Measurements from ENCODE around the gene CAMSAP1. TPM values are rescaled to one million over a fixed set of nuclear protein-coding genes. Genes with fewer than 3 reads are reported as not detected.

Gene CAMSAP1
- total RNA-seq, 1 donor from 2014 or later: 34.8 TPM

- Histone ChIP-seq H3K79me2 (ENCODE audit: insufficient read depth, low read length) (no peaks in the 10 kb centered on the region), H3K4me2 (ENCODE audit: low read length) (no peak overlapping the region)
These were observed 141.9 kb downstream of the CAMSAP1 start for GRCh38 chr9:135765416-135765815.

GRCh38 chr9:135764731-135765130 lies 142.6 kb downstream of the CAMSAP1 start:
- FAIRE-seq: no peak
- no peaks in the 10 kb centered on the region for H4K20me1 ChIP-seq (ENCODE audit: insufficient read depth, low read length)
- H3K4me1 ChIP-seq (ENCODE audit: insufficient read depth, low read length): no peaks in the 10 kb centered on the region
- peaks cover 23% of the 10 kb centered on the region for H3K27me3 Mint-ChIP-seq (ENCODE audit: low read depth, unreplicated experiment)
- H3K9me3 Mint-ChIP-seq (ENCODE audit: unreplicated experiment): peaks cover 9% of the 10 kb centered on the region
- no peak for DNase-seq (ENCODE audit: low read depth)
- H3K27ac ChIP-seq (ENCODE audit: low read depth, low read length): no peak overlapping the region
- no peak overlapping the region for H3K4me3 ChIP-seq (ENCODE audit: insufficient read depth, low read depth, low read length)
- no peaks in the 10 kb centered on the region for H3K36me3 ChIP-seq (ENCODE audit: insufficient read depth, low read length)
- H3K4me2 ChIP-seq (ENCODE audit: low read length): no peak overlapping the region
- no peak overlapping the region for H2AFZ ChIP-seq (ENCODE audit: low read depth, low read length)
- TF ChIP-seq CTCF (IDR thresholded peaks at IDR 0.05; ENCODE audit: insufficient read depth, low read depth, low read length) (no peak), EZH2 (IDR thresholded peaks at IDR 0.05; ENCODE audit: insufficient read depth, low read length) (no peak)
- no peaks in the 10 kb centered on the region for H3K4me1 Mint-ChIP-seq (ENCODE audit: low read depth, unreplicated experiment)
- no peak overlapping the region for H3K4me3 Mint-ChIP-seq (ENCODE audit: unreplicated experiment)
- H3K27ac Mint-ChIP-seq (ENCODE audit: unreplicated experiment): no peak overlapping the region
- no peaks in the 10 kb centered on the region for H3K79me2 ChIP-seq (ENCODE audit: insufficient read depth, low read length)
- H3K9ac ChIP-seq (ENCODE audit: low read length): no peak overlapping the region
- no peaks in the 10 kb centered on the region for H3K27me3 ChIP-seq (ENCODE audit: insufficient read depth, low read length)
- peaks cover 12% of the 10 kb centered on the region for H3K9me3 ChIP-seq (ENCODE audit: insufficient read depth, low read depth, low read length)
- H3K36me3 Mint-ChIP-seq (ENCODE audit: low read depth, unreplicated experiment): no peaks in the 10 kb centered on the region

More at GRCh38 chr9:135765416-135765815, 141.9 kb downstream of the CAMSAP1 start:
- peaks cover 23% of the 10 kb centered on the region for H3K27me3 Mint-ChIP-seq (ENCODE audit: low read depth, unreplicated experiment)
- H2AFZ ChIP-seq (ENCODE audit: low read depth, low read length): no peak overlapping the region
- H3K27ac Mint-ChIP-seq (ENCODE audit: unreplicated experiment): no peak overlapping the region
- H3K36me3 ChIP-seq (ENCODE audit: insufficient read depth, low read length): no peaks in the 10 kb centered on the region
- H3K9me3 Mint-ChIP-seq (ENCODE audit: unreplicated experiment): peaks cover 9% of the 10 kb centered on the region
- no peak overlapping the region for H3K27ac ChIP-seq (ENCODE audit: low read depth, low read length)
- H3K36me3 Mint-ChIP-seq (ENCODE audit: low read depth, unreplicated experiment): no peaks in the 10 kb centered on the region
- no peak overlapping the region for H3K9ac ChIP-seq (ENCODE audit: low read length)
- no peak for DNase-seq (ENCODE audit: low read depth)
- H3K9me3 ChIP-seq (ENCODE audit: insufficient read depth, low read depth, low read length): peaks cover 12% of the 10 kb centered on the region
- no peak overlapping the region for H3K4me3 ChIP-seq (ENCODE audit: insufficient read depth, low read depth, low read length)
- H3K4me1 ChIP-seq (ENCODE audit: insufficient read depth, low read length): no peaks in the 10 kb centered on the region
- no peak for TF ChIP-seq CTCF (IDR thresholded peaks at IDR 0.05; ENCODE audit: insufficient read depth, low read depth, low read length)
- no peak for TF ChIP-seq EZH2 (IDR thresholded peaks at IDR 0.05; ENCODE audit: insufficient read depth, low read length)
- no peak overlapping the region for H3K4me3 Mint-ChIP-seq (ENCODE audit: unreplicated experiment)
- H3K27me3 ChIP-seq (ENCODE audit: insufficient read depth, low read length): no peaks in the 10 kb centered on the region
- no peak for FAIRE-seq
- no peaks in the 10 kb centered on the region for H4K20me1 ChIP-seq (ENCODE audit: insufficient read depth, low read length)
- H3K4me1 Mint-ChIP-seq (ENCODE audit: low read depth, unreplicated experiment): no peaks in the 10 kb centered on the region

DNA sequence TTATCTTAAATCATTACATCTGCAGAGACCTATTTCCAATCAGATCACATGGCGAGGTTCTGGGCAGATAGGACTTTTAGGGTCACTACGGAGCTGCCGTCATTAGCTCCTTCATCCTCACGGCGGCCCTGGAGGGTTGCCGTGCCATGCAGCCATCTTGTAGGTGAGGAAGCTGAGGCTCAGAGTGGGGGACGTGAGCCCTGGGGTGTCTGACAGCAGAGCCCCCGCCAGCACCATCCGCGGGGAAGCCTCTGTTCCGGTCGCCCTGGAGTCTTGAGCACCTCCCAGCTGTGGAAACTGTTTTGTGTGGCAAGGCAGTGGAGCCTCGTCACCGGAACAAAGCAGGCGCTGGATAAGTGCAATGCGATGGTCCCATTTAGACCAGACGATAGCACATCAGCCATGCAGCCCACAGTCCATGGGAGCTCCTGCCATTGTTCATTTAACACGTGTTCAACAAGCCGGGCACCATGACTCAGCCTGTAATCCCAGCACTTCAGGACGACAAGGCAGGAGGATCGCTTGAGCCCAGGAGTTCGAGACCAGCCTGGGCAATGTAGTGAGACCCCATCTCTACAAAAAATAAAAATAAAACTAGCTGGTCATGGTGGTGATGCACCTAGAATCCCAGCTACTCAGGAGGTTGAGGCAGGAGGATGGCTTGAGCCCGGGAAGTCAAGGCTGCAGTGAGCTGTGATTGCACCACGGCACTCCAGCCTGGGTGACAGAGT lies 143.5 kb downstream of the CAMSAP1 start:
- Histone ChIP-seq H2AFZ (ENCODE audit: low read depth, low read length) (no peak overlapping the region), H3K79me2 (ENCODE audit: insufficient read depth, low read length) (no peaks in the 10 kb centered on the region), H4K20me1 (ENCODE audit: insufficient read depth, low read length) (no peaks in the 10 kb centered on the region), H3K27me3 (ENCODE audit: insufficient read depth, low read length) (no peaks in the 10 kb centered on the region), H3K4me2 (ENCODE audit: low read length) (no peak overlapping the region), H3K9ac (ENCODE audit: low read length) (no peak overlapping the region), H3K4me3 (ENCODE audit: insufficient read depth, low read depth, low read length) (no peak overlapping the region), H3K27ac (ENCODE audit: low read depth, low read length) (no peak overlapping the region), H3K36me3 (ENCODE audit: insufficient read depth, low read length) (no peaks in the 10 kb centered on the region), H3K4me1 (ENCODE audit: insufficient read depth, low read length) (no peaks in the 10 kb centered on the region), H3K9me3 (ENCODE audit: insufficient read depth, low read depth, low read length) (peaks cover 12% of the 10 kb centered on the region)
- Mint-ChIP-seq H3K4me3 (ENCODE audit: unreplicated experiment) (no peak overlapping the region), H3K27ac (ENCODE audit: unreplicated experiment) (no peak overlapping the region), H3K27me3 (ENCODE audit: low read depth, unreplicated experiment) (peaks cover 20% of the 10 kb centered on the region), H3K9me3 (ENCODE audit: unreplicated experiment) (peaks cover 9% of the 10 kb centered on the region), H3K4me1 (ENCODE audit: low read depth, unreplicated experiment) (no peaks in the 10 kb centered on the region), H3K36me3 (ENCODE audit: low read depth, unreplicated experiment) (no peaks in the 10 kb centered on the region)
- DNase-seq (ENCODE audit: low read depth) (no peak), FAIRE-seq (no peak)
- TF ChIP-seq CTCF (IDR thresholded peaks at IDR 0.05; ENCODE audit: insufficient read depth, low read depth, low read length) (no peak), EZH2 (IDR thresholded peaks at IDR 0.05; ENCODE audit: insufficient read depth, low read length) (no peak)
